ENCODE data around the gene MAD1L1. TPM values are rescaled to one million over a fixed set of nuclear protein-coding genes. Genes with fewer than 3 reads are reported as not detected.

The MAD1L1 gene
- total RNA-seq, 4 donors from 2014 or later: 22.3 to 56.6 (median 35.0) TPM

DNA sequence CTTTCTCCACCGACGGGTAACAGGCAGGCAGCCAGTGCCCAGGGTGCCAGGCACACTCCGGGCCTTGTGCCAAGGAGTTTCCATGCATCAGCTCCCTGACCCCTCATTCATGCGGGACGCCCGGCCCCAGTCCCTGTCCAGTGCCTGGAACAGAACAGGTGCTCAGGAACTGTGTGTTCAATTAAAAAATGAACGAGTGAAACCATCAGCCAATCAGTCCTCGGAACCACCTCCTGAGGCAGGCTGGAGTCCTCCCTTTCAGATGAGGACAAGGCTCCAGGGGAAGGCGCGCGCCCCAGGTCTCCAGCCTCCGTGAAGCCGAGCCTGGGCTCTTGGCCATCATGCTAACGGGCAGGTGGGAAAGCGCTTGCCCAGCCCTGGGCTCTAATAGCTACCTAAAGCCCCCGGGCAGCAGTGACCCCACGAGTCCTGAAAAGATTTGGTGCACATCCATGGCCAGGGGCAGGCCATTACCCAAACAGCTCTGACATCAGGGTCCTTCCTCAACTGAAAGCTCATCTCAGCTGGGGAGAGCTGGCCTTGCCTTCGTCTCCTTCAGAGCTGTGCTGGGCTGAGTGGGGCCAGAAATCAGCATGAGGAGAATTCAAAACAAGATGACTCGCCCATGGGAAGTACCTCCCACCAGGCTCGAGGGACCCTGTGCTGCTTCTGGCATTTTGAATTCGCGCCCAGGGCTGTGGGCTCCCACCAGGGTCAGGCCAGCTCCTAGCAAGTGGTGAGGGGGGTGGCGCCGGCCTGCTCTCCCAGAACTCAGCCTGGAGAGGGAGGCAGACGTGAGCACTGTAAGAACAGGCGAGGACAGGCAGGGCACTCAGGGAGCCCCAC, 200.5 kb downstream of the MAD1L1 start:
- ATAC-seq: no peak
- 75% methylated on average over 7 of the region's 26 CpGs; no CpG with 5 or more reads in 1 of the 2 donors for WGBS, 2 donors (ENCODE audit: low coverage in 1 of 2)
- peaks cover 0 to 20% (median 0%) of the 10 kb centered on the region in 3 donors for H3K9me3 ChIP-seq
- H3K27ac ChIP-seq: no peak overlapping the region
- H3K27me3 ChIP-seq: no peaks in the 10 kb centered on the region
- H3K4me3 ChIP-seq: no peak overlapping the region
- no peak for TF ChIP-seq POLR2AphosphoS5 (IDR thresholded peaks at IDR 0.05)
- TF ChIP-seq EP300 (IDR thresholded peaks at IDR 0.05): no peak
- TF ChIP-seq, protein P1, sequence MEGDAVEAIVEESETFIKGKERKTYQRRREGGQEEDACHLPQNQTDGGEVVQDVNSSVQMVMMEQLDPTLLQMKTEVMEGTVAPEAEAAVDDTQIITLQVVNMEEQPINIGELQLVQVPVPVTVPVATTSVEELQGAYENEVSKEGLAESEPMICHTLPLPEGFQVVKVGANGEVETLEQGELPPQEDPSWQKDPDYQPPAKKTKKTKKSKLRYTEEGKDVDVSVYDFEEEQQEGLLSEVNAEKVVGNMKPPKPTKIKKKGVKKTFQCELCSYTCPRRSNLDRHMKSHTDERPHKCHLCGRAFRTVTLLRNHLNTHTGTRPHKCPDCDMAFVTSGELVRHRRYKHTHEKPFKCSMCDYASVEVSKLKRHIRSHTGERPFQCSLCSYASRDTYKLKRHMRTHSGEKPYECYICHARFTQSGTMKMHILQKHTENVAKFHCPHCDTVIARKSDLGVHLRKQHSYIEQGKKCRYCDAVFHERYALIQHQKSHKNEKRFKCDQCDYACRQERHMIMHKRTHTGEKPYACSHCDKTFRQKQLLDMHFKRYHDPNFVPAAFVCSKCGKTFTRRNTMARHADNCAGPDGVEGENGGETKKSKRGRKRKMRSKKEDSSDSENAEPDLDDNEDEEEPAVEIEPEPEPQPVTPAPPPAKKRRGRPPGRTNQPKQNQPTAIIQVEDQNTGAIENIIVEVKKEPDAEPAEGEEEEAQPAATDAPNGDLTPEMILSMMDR (IDR thresholded peaks at IDR 0.05): no peak
- no peak for TF ChIP-seq POLR2A (IDR thresholded peaks at IDR 0.05)
- H3K36me3 ChIP-seq: no peaks in the 10 kb centered on the region
- H3K4me1 ChIP-seq: peaks cover 0 to 12% (median 0%) of the 10 kb centered on the region in 3 donors

DNA sequence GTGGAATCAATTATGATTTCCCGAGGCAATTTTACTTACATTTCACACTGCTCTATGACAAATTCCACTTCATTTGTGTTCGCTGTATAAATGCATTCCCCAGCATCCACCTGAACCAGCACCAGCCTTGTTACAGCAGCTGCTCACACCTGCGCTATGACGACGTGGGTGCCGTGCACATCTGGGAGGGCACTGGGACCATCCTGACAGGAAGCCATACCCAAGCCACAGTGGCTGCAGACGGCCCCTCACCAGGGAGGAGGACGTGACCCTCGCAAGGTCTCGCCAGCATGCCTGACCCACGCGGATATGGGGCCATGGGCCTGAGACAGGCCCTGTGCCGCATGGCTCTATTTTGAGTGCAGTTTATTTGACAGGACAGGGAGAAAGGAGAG, 201.3 kb downstream of the MAD1L1 start:
- ATAC-seq: no peak

DNA sequence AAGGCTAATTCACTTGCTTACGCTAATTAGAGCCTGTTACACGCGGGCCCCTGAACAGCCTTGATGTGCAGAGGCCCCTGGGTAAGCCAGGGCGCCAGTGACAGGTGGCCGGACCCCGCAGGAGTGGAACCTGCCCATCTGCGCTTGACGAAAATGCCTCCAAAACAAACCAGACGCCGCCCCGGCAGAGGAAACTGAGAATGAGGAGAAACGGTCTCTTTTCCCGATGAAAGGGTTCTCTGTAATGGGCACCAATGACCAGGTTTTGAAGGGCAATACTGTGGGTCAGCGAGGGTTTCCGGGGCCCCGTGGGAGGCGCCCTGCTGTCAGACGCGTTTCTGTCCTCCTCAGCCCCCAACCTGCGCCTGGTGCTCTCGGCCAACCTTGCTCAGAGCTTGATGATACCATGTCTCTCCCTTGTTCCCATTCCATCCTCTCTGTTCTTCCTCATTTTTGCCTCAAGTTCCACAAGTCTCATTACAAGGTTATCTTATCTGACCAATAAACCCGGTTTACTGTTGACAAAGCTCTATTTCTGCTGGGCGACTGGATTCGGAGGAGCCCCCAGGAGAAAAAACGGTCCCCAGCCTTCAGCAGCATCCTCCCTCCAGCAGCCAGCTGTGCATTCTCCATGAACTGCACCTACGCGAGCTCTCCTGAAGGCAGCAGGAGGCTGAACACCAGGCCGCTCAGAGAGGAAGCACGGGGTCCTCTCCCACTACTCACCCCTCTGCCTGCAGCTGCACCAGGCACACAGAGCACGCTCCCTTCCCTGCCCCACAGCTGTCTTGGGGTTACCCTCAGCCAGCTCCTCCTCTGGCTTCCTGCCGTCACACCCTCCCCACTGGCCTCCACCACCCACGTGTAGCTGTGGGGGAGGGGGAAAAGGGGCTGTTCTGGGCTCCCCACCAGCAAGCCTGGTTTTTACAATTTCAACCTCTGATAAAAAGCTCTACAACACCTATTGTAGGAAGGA, 202.0 kb downstream of the MAD1L1 start:
- ATAC-seq: no peak

More for the DNA sequence above, 201.3 kb downstream of the MAD1L1 start:
- Histone ChIP-seq H3K4me1 (peaks cover 0 to 9% (median 0%) of the 10 kb centered on the region in 3 donors), H3K9me3 (peaks cover 0 to 20% (median 0%) of the 10 kb centered on the region in 3 donors), H3K27me3 (no peaks in the 10 kb centered on the region), H3K36me3 (no peaks in the 10 kb centered on the region), H3K27ac (no peak overlapping the region), H3K4me3 (no peak overlapping the region)
- TF ChIP-seq POLR2A (IDR thresholded peaks at IDR 0.05) (no peak), POLR2AphosphoS5 (IDR thresholded peaks at IDR 0.05) (no peak), EP300 (IDR thresholded peaks at IDR 0.05) (no peak)
- TF ChIP-seq, protein P1 (IDR thresholded peaks at IDR 0.05): no peak
- WGBS, 2 donors (ENCODE audit: low coverage in 1 of 2): 80 to 85% methylated on average over 6 of the region's 13 CpGs

DNA sequence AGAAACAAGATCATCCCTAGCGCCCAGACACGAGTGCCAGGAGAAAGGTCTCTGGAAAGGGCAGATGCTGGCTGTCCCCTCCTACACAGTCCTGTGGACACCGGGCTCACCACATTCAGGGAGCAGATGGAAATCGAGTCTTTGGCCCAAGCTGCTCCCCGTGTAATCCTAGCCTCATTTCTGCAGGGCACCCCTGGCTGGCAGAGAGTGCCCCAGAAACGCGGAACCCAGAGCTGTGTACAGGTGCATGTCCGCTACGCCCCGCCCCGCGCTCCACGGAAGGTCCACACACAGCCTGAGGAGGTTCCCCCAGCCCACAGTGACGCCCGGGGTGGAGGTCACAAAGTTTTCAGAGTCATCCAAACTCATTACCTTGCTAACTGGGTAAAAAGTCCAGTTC, 202.8 kb downstream of the MAD1L1 start:
- Histone ChIP-seq H3K4me3 (no peak overlapping the region), H3K9me3 (peaks cover 0 to 27% (median 0%) of the 10 kb centered on the region in 3 donors), H3K36me3 (no peaks in the 10 kb centered on the region), H3K27ac (no peak overlapping the region), H3K27me3 (no peaks in the 10 kb centered on the region), H3K4me1 (peaks cover 0 to 9% (median 0%) of the 10 kb centered on the region in 3 donors)
- no peak for TF ChIP-seq EP300 (IDR thresholded peaks at IDR 0.05)
- no peak for TF ChIP-seq POLR2A (IDR thresholded peaks at IDR 0.05)
- no peak for TF ChIP-seq POLR2AphosphoS5 (IDR thresholded peaks at IDR 0.05)
- TF ChIP-seq, protein P1 (IDR thresholded peaks at IDR 0.05): no peak
- no peak for ATAC-seq
- 86 to 89% methylated on average over 1 to 5 of the region's 15 CpGs for WGBS, 2 donors (ENCODE audit: low coverage in 1 of 2)

More for the DNA sequence above, 202.0 kb downstream of the MAD1L1 start:
- H3K36me3 ChIP-seq: no peaks in the 10 kb centered on the region
- no peak overlapping the region for H3K27ac ChIP-seq
- H3K9me3 ChIP-seq: peaks cover 0 to 20% (median 0%) of the 10 kb centered on the region in 3 donors
- H3K27me3 ChIP-seq: no peaks in the 10 kb centered on the region
- peaks cover 0 to 9% (median 0%) of the 10 kb centered on the region in 3 donors for H3K4me1 ChIP-seq
- H3K4me3 ChIP-seq: no peak overlapping the region
- TF ChIP-seq POLR2A (IDR thresholded peaks at IDR 0.05) (no peak), POLR2AphosphoS5 (IDR thresholded peaks at IDR 0.05) (no peak), EP300 (IDR thresholded peaks at IDR 0.05) (no peak)
- TF ChIP-seq, protein P1 (IDR thresholded peaks at IDR 0.05): no peak
- WGBS, 2 donors (ENCODE audit: low coverage in 1 of 2): 61 to 82% methylated on average over 2 to 18 of the region's 32 CpGs
